Fibroblast of peridontal ligament (primary cell): ENCODE measurements around the gene GRIA1.
"Not testable (repeated sequence)": the region's sequence is repeated elsewhere in the genome, so short reads cannot be mapped to it uniquely, and the experiment has no call there.

Experiments used
- DNase-seq: peaks from one replicate; pipeline ENCODE4 v3.0.0-alpha.2; 2010; ENCODE audit errors: extremely low read depth

Gene GRIA1

GRCh38 chr5:153829510-153830065, 339.1 kb downstream of the GRIA1 start:
- DNase-seq: no peak

- DNase-seq: peak; percentile 0
These were observed 341.5 kb downstream of the GRIA1 start for GRCh38 chr5:153831973-153832372.

GRCh38 chr5:153835891-153836515, 345.5 kb downstream of the GRIA1 start:
- no peak for DNase-seq

GRCh38 chr5:153849303-153850113, 359.0 kb downstream of the GRIA1 start:
- not testable (repeated sequence) for DNase-seq

- DNase-seq: no peak
These were observed 369.9 kb downstream of the GRIA1 start for GRCh38 chr5:153860195-153860886.

- not testable (repeated sequence) for DNase-seq
These were observed 372.4 kb downstream of the GRIA1 start for GRCh38 chr5:153862906-153863305.
